ENCODE data around the gene CEP97.

DNA sequence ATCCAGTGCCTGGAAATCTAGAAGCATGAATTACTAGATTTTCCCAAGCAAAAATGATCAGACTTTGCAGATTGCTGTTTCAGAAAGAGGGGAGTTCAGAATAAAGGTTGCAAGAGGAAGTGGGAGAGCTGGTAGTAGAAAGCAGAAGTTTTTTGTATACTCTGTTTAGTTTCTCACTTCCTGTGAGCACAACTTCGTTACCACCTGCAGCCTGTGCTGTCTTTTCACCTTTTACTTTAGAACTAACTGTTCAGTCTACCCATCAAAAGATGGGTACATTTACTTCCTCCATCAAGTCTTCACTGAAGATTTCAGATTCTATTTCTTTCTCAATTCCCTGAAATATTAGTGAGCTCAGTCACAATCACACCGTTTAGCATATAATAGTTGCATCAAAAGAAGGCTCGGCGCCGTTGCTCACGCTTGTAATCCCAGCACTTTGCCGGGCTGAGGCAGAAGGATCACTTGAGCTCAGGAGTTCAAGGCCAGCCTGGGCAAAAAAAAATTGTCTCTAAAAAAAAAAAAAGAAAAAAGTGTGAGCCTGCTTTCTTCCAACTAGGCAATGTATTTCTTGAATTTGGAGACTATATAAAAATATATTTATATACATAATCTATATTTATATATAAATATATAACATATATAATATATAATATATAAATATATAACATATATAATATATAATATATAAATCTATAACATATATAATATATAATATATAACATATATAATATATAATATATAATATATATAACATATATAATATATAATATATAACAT, 1.8 kb upstream of the CEP97 start:
- TF ChIP-seq, protein P1, sequence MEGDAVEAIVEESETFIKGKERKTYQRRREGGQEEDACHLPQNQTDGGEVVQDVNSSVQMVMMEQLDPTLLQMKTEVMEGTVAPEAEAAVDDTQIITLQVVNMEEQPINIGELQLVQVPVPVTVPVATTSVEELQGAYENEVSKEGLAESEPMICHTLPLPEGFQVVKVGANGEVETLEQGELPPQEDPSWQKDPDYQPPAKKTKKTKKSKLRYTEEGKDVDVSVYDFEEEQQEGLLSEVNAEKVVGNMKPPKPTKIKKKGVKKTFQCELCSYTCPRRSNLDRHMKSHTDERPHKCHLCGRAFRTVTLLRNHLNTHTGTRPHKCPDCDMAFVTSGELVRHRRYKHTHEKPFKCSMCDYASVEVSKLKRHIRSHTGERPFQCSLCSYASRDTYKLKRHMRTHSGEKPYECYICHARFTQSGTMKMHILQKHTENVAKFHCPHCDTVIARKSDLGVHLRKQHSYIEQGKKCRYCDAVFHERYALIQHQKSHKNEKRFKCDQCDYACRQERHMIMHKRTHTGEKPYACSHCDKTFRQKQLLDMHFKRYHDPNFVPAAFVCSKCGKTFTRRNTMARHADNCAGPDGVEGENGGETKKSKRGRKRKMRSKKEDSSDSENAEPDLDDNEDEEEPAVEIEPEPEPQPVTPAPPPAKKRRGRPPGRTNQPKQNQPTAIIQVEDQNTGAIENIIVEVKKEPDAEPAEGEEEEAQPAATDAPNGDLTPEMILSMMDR (IDR thresholded peaks at IDR 0.05), result no peak
- no peak for TF ChIP-seq POLR2A (IDR thresholded peaks at IDR 0.05)

Data from heart left ventricle (tissue), 13 donors.